HG03064 (cell line): ENCODE results near the gene MAP3K5.
A peak's percentile ranks its signal among the peaks of the same experiment; 100 is the strongest.
"Not testable (repeated sequence)": the region's sequence is repeated elsewhere in the genome, so short reads cannot be mapped to it uniquely, and the experiment has no call there.

Experiments
- ATAC-seq: cut with Tn5 transposase; IDR thresholded peaks from one replicate; pipeline ENCODE4 v1.9.1; 2021; ENCODE audit warnings: low read depth; ENCODE audit not compliant: unreplicated experiment

The MAP3K5 gene

GRCh38 chr6:136774228-136775041 is 17.8 kb downstream of the MAP3K5 start:
- ATAC-seq: no peak

- ATAC-seq: no peak
Observed at GRCh38 chr6:136773473-136773796, 18.8 kb downstream of the MAP3K5 start.

DNA sequence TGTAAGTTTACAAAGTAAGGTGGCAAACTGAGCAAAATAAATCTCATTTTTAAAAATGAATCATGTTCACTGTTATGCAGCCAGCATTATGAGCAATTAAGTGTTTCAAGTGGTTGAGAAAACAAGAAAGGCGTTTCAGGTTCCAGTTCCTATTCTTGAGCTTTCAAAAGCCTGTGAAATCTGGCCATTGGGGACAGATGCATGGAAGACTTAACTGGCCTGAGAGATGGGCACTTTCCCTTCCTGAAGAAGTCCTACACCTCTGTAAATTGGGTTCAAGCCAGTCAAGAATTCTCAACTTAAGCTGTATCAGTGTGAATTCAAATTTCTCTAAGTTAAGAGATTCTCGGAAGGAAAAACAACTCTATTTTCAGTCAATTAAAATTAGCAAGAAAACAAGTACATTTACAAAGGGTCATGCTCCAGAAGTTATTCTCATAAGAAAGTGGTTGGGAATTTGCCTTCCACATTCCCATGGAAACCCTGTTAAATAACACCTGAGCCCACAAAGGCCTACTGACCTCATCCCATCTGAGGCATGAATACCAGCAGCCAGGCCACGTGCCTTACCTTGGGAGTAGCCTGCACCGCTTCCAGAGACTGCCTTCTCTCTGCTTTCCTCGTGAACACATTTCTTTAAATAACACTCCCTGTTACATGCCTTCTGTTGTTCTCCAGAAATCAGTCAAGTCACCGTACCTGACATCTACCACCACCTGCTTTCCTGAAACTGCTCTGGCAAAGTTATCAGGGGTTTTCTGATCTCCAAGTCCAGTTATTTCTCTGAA is 19.4 kb downstream of the MAP3K5 start:
- ATAC-seq: peak; percentile 63

GRCh38 chr6:136771306-136771705 is 21.0 kb downstream of the MAP3K5 start:
- no peak for ATAC-seq

GRCh38 chr6:136769759-136770158 is 22.5 kb downstream of the MAP3K5 start:
- ATAC-seq: no peak

DNA sequence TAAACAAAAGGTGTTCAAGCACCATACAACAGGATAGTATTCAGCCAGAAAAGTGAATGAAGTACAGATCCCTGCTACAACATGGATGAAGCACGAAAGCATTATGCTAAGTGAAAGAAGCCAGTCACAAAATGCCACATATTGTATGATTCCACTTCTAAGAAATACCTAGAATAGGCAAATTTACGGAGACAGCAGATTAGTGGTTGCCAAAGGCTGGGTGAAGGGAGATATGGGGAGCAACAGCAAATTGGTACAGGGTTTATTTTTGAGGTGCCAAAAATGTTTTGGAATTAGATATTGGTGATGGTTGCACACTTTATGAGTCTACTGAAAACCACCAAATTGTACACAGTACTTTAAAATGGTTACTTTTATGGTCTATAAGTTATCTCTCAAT is 23.2 kb downstream of the MAP3K5 start:
- ATAC-seq: no peak

DNA sequence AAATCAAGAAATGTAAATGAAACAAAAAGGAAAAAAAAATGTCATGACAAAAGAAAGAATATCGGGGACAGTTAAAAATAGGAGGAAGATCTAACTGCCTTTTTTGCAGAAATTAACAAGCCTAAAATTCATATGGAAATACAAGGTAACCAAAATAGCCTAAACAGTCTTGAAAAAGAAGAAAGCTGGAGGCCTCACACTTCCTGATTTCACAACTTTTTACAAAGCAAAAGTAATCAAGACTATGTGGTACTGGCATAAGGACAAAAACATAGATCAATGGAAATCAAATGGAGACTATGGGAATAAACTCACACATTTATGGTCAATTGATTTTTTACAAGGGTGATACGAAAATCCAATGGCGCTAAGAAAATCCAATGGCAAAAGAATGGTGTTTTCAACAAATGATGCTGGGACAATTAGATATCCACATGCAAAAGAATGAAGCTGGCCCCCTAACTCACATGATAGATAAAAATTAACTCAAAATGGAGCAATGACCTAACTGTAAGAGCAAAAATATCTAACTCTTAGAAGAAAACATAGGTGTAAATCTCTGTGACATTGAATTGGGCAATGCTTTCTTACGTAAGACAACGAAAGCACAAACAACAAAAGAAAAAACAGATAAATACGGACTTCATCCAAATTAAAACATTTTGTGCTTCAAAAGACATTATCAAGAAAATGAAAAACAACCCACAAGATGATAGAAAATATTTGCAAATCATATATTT is 24.5 kb downstream of the MAP3K5 start:
- no peak for ATAC-seq

GRCh38 chr6:136767103-136767502 is 25.2 kb downstream of the MAP3K5 start:
- ATAC-seq: no peak

- no peak for ATAC-seq
Observed at GRCh38 chr6:136766274-136766673, 26.0 kb downstream of the MAP3K5 start.

GRCh38 chr6:136764517-136764993 is 27.7 kb downstream of the MAP3K5 start:
- ATAC-seq: no peak

DNA sequence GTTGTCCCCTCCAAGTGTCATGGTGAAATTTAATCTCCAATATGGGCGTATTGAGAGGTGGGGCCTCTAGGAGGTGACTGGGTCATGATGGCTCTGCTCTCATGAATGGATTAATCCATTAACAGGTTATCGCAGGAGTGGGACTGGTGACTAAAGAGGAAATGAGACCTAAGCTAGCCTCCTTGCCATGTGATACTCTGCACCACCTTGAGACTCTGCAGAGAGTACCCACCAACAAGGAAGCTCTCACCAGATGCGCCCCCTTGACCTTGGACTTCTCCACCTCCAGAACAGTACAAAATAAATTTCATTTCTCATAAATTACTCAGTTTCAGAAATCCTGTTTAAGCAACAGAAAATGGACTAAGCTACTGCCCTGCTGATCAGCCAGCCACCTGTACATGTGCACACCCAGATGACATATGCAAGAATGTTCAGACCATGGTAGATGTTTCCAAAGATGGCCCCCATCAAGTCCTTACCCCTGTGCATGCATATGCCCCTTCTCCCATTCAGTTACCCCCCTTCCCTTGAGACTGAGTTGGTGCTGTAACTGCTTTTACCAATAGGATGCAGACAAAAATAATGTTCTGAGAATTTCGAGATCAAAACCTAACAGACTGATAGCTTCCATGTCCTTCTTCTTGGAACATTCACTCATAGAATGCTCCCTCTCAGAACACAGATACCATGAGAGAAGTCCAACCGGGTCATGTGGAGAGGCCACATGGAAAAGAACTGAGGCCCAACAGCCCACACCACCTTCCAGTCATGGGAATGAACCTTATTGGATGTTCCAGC is 28.4 kb downstream of the MAP3K5 start:
- ATAC-seq: peak; percentile 28

DNA sequence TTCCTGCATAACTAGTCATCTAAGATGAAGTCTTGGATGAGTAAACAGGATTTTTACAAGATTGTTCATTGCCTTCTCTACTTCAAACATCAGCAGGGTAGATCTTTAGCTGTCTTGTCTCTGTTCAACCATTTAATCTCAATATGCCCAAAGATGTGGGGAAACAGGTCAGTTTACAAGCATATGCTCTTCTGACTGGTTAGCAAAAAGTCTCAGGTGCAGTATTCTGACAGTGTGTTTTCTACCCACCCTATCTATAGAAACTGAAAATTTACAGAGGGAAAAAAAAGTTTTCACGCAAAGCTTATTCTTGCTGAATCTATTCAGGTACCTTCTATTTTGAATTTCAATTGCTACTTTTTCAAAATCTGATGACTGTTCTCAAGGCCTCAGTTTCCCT is 29.0 kb downstream of the MAP3K5 start:
- peak; percentile 35 for ATAC-seq

- no peak for ATAC-seq
Observed at GRCh38 chr6:136762022-136762975, 30.0 kb downstream of the MAP3K5 start.

- no peak for ATAC-seq
Observed at GRCh38 chr6:136761227-136761922, 30.9 kb downstream of the MAP3K5 start.

GRCh38 chr6:136760781-136761180 is 31.5 kb downstream of the MAP3K5 start:
- ATAC-seq: not testable (repeated sequence)

DNA sequence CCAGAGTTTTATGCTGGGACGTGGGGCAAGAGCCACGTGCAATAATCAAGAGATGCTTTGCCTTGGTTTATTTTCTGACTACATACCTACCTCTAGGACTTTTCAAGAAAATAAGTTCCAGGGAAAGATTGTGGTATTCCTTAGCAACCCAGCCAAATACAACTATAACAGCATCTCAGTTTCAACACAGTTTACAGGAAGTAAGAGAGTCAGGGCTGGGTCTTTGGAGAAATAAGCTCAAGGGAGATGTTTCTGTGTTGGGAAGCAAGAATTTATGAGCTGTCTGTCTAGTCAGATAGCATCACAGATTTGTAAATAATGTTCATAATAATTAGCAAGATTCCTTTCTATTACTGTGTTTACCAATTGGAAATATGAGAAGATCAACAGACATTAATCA is 35.1 kb downstream of the MAP3K5 start:
- no peak for ATAC-seq

GRCh38 chr6:136754820-136755219 is 37.5 kb downstream of the MAP3K5 start:
- ATAC-seq: no peak

DNA sequence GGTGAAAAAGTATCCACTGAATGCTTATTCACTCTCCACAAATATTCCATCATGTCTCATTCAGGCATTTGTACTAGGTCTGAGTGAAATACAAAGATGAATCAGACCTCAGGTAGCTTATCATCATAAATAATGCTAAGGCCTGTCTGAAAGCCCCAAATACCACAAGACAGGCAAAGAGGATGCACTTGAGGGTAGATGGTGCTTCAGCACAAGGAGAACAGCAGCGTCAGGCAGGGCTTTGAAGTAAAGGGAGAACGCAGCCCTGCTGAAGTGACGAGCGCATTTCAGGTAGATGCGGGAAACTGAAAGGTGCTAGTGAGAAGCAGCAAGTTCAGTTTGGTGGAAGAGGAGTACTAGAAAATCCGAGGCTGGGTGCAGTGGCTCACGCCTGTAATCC is 38.7 kb downstream of the MAP3K5 start:
- no peak for ATAC-seq

DNA sequence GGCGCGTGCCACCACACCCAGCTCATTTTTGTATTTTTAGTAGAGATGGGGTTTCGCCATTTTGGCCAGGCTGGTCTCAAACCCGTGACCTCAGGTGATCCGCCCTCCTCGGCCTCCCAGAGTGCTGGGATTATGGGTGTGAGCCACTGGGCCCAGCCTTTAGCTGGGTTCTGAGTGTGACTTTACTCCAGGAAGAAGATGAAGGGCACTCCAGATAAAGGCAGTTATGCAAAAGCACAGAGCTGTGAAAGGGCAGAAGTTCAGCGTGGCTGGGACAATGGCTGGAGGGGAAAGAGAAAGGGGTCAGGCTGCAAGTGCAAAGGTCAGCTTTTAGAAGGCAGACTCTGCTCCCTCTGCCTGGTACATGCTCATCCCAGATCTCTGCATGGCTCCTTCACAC is 39.7 kb downstream of the MAP3K5 start:
- no peak for ATAC-seq
